DND-41 (cell line): Measurements from ENCODE around the gene XCR1.

ENCODE experiments used
- ATAC-seq: fragments of 200-7000 bp; cut with Tn5 transposase; 3 replicates; pipeline ENCODE4 v1.9.1; 2021; ENCODE audit warnings: low read depth; ENCODE audit not compliant: insufficient read depth
- DNase-seq: peaks from one replicate; pipeline ENCODE4 v3.0.0-alpha.2; 2020
- H2AFZ ChIP-seq: 2 replicates; pipeline ENCODE4 v1.6.0; 2012; ENCODE audit warnings: low read depth, low read length
- H3K27ac ChIP-seq: 2 replicates; pipeline ENCODE4 v1.5.1; 2012; ENCODE audit warnings: low read length, inconsistent platforms
- H3K27me3 ChIP-seq: fragments of 200-600 bp; sonication (generic); 2 replicates; pipeline ENCODE4 v1.6.0; 2012; ENCODE audit warnings: low read length, mild to moderate bottlenecking, inconsistent platforms; ENCODE audit not compliant: insufficient read depth, poor library complexity
- H3K36me3 ChIP-seq: 2 replicates; pipeline ENCODE4 v1.5.1; 2012; ENCODE audit warnings: low read length, inconsistent platforms; ENCODE audit not compliant: insufficient read depth
- H3K4me1 ChIP-seq: 2 replicates; pipeline ENCODE4 v1.5.1; 2012; ENCODE audit warnings: mild to moderate bottlenecking, low read length; ENCODE audit not compliant: insufficient read depth
- H3K4me2 ChIP-seq: 2 replicates; pipeline ENCODE4 v1.6.0; 2012; ENCODE audit warnings: mild to moderate bottlenecking, moderate library complexity, low read length, inconsistent platforms; ENCODE audit not compliant: insufficient read depth
- H3K4me3 ChIP-seq, 2 experiments: fragments of 200-600 bp in 1 of 2; shearing (Covaris generic) in 1 of 2; 2 replicates each; pipeline ENCODE4 v1.5.1; 2012 to 2016; ENCODE audit warnings: inconsistent platforms in 2 of 2, low read length in 2 of 2, mild to moderate bottlenecking in 2 of 2, low read depth in 1 of 2, moderate library complexity in 1 of 2
- H3K79me2 ChIP-seq: 2 replicates; pipeline ENCODE4 v1.6.0; 2012; ENCODE audit warnings: low read length, inconsistent platforms; ENCODE audit not compliant: insufficient read depth
- H3K9ac ChIP-seq: 2 replicates; pipeline ENCODE4 v1.6.0; 2012; ENCODE audit warnings: low read depth, mild to moderate bottlenecking, inconsistent platforms, low read length, moderate library complexity
- H3K9me3 ChIP-seq: 2 replicates; pipeline ENCODE4 v1.5.1; 2012; ENCODE audit warnings: low read length, moderate library complexity, mild to moderate bottlenecking, inconsistent platforms; ENCODE audit not compliant: insufficient read depth, severe bottlenecking
- H4K20me1 ChIP-seq: 2 replicates; pipeline ENCODE4 v1.6.0; 2012; ENCODE audit warnings: low read length; ENCODE audit not compliant: insufficient read depth
- EZH2 ChIP-seq: IDR thresholded peaks from 3 replicates; pipeline ENCODE4 v1.6.1; 2012; ENCODE audit warnings: borderline replicate concordance, low read depth, mild to moderate bottlenecking, moderate library complexity, low read length, inconsistent platforms; ENCODE audit not compliant: severe bottlenecking
- TF ChIP-seq, protein P1 (sequence below): IDR thresholded peaks from 2 replicates; pipeline ENCODE4 v1.5.1; 2012; ENCODE audit warnings: borderline replicate concordance, low read length, moderate library complexity, mild to moderate bottlenecking; ENCODE audit not compliant: poor library complexity, severe bottlenecking; ENCODE audit errors: extremely low read depth

Gene XCR1

DNA sequence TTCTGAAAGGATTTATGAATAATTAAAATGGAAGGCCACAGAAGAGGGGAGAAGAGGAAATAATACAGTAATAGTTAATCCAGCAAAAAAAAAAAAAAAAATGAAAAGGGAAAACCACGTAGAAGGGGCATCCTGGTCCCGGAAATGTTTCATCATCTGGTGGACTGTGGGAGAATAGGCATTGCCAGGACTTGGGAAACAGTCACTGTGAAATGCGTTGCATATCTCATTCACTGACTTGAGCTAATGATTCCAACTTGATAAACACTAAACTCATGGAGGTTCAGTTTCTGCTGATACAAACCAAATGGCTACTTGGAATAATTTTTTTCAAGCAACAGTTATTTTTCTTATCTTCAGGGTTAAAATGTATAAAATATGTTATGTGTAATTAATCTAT lies 3.2 kb downstream of the XCR1 start:
- Histone ChIP-seq H3K36me3 (no peaks in the 10 kb centered on the region), H3K9me3 (peaks cover 20% of the 10 kb centered on the region), H3K27me3 (no peaks in the 10 kb centered on the region), H3K79me2 (no peaks in the 10 kb centered on the region), H4K20me1 (no peaks in the 10 kb centered on the region), H2AFZ (no peak overlapping the region), H3K4me3 (no peak overlapping the region), H3K4me1 (no peaks in the 10 kb centered on the region), H3K4me2 (no peak overlapping the region), H3K9ac (no peak overlapping the region), H3K27ac (no peak overlapping the region)
- DNase-seq (no peak), ATAC-seq (no peak)
- TF ChIP-seq EZH2 = no peak
- TF ChIP-seq, protein P1, sequence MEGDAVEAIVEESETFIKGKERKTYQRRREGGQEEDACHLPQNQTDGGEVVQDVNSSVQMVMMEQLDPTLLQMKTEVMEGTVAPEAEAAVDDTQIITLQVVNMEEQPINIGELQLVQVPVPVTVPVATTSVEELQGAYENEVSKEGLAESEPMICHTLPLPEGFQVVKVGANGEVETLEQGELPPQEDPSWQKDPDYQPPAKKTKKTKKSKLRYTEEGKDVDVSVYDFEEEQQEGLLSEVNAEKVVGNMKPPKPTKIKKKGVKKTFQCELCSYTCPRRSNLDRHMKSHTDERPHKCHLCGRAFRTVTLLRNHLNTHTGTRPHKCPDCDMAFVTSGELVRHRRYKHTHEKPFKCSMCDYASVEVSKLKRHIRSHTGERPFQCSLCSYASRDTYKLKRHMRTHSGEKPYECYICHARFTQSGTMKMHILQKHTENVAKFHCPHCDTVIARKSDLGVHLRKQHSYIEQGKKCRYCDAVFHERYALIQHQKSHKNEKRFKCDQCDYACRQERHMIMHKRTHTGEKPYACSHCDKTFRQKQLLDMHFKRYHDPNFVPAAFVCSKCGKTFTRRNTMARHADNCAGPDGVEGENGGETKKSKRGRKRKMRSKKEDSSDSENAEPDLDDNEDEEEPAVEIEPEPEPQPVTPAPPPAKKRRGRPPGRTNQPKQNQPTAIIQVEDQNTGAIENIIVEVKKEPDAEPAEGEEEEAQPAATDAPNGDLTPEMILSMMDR = no peak

DNA sequence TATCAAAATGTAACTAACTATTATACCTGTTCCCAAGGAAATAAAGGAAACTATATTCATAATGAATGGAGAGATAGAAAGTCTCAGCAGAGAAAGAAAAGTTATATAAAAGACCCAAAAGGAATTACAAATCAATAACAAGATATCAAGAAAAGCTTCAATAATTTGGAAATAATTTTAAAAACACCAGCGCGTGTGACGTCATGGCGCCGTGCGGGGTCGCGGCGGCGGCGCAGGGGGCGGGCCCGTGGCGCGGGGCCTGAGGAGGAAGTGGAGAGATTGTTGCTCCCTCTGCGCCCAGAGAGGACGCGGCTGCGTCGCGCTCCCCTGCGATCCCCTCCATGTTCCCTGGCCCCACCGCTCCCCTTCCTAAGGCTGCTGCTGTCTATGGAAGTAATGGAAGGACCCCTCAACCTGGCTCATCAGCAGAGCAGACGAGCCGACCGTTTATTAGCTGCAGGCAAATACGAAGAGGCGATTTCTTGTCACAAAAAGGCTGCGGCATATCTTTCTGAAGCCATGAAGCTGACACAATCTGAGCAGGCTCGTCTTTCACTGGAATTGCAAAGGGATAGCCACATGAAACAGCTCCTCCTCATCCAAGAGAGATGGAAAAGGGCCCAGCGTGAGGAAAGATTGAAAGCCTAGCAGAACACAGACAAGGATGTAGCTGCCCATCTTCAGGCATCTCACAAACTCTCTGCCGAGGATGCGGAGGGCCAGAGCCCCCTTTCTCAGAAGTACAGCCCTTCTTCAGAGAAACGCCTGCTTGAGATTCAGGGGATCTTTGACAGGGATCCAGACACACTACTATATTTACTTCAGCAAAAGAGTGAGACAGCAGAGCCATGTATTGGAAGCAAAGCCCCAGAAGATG lies 4.1 kb downstream of the XCR1 start:
- no peaks in the 10 kb centered on the region for H4K20me1 ChIP-seq
- H2AFZ ChIP-seq = no peak overlapping the region
- no peak for TF ChIP-seq EZH2
- TF ChIP-seq, protein P1 = no peak
- H3K4me3 ChIP-seq = no peak overlapping the region
- H3K4me2 ChIP-seq = no peak overlapping the region
- H3K9ac ChIP-seq = no peak overlapping the region
- H3K79me2 ChIP-seq = no peaks in the 10 kb centered on the region
- H3K27me3 ChIP-seq = no peaks in the 10 kb centered on the region
- H3K4me1 ChIP-seq = no peaks in the 10 kb centered on the region
- ATAC-seq (no peak), DNase-seq (no peak)
- H3K9me3 ChIP-seq = peaks cover 12% of the 10 kb centered on the region
- no peaks in the 10 kb centered on the region for H3K36me3 ChIP-seq
- H3K27ac ChIP-seq = no peak overlapping the region

DNA sequence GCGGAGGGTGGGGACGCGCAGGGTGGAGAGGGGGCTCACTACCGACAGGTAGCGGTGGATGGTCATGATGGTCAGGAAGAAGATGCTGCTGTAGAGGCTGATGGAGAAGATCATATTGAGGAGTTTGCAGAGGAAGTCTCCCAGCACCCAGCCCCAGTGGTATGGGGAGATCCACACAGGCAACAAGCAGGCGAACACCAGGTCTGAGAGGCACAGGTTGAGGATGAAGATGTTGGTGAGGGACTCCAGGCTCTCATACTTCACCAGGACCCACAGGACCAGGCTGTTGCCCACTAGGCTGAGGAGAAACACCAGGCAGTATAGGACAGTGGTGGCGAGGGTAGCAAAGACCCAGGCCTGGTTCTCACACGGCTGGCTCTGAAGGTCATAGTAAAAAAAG lies 5.8 kb downstream of the XCR1 start:
- Histone ChIP-seq H3K4me1 (no peaks in the 10 kb centered on the region), H3K4me2 (no peak overlapping the region), H3K79me2 (no peaks in the 10 kb centered on the region), H3K4me3 (no peak overlapping the region), H3K36me3 (no peaks in the 10 kb centered on the region), H3K9ac (no peak overlapping the region), H3K27me3 (no peaks in the 10 kb centered on the region), H3K9me3 (no peaks in the 10 kb centered on the region), H4K20me1 (no peaks in the 10 kb centered on the region), H3K27ac (no peak overlapping the region), H2AFZ (no peak overlapping the region)
- no peak for TF ChIP-seq EZH2
- TF ChIP-seq, protein P1 = no peak
- no peak for DNase-seq
- ATAC-seq = no peak
